Ramos (cell line): Measurements from ENCODE around the gene KIF12.
"Not testable (repeated sequence)": the region's sequence is repeated elsewhere in the genome, so short reads cannot be mapped to it uniquely, and the experiment has no call there.

Experiments
- in situ Hi-C: fragments of 300-500 bp; cut with MboI; formaldehyde crosslinking; loops from one replicate; pipeline ENCODE4 v1.14.3; 2022; ENCODE audit warnings: low sequenced_read_pairs; ENCODE audit not compliant: unreplicated experiment

Gene KIF12

DNA sequence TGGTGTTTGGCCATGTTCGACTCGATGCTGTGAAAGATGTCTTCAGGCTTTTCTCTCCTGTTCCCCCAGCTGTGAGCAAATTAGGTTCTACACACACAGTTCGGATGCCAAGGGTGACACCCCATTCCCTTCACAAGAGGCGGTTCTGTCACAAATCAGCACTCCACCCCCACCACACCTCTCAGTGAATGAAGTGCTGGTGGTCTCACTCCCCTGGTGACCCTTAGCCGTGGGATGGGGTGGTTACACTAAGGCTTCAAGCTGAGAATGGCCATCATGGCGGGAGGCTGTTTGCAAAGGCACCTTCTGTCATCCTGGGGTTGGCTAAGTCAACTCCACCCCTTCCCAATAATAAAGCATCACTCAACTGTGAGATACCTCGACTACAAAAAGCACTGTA is 47.4 kb downstream of the KIF12 start:
- in situ Hi-C loops, result no loop called here

DNA sequence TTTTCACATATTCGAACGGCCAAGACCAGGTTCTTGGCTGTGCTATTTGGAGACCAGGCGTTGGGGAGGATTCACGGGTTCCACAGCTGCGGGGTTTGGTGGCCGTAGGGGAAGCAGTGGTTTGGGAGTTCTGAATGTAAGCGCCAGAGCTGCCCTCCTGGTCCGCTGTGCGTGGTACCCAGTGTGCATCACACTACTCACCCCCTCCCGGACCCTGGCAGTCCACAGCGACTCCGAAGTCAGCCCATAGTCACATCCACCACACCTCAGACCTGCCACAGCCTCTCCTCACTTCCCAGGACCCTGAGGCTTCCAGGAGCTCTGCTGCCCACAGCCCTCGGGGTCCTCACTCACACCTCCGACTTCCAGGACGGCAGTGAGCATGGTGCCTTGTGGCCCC is 47.8 kb downstream of the KIF12 start:
- in situ Hi-C loops, result no loop called here

- in situ Hi-C loops, result no loop called here
These were observed 48.4 kb downstream of the KIF12 start for GRCh38 chr9:114050646-114051045.

GRCh38 chr9:114050226-114050568 is 48.9 kb downstream of the KIF12 start:
- in situ Hi-C loops, result no loop called here

DNA sequence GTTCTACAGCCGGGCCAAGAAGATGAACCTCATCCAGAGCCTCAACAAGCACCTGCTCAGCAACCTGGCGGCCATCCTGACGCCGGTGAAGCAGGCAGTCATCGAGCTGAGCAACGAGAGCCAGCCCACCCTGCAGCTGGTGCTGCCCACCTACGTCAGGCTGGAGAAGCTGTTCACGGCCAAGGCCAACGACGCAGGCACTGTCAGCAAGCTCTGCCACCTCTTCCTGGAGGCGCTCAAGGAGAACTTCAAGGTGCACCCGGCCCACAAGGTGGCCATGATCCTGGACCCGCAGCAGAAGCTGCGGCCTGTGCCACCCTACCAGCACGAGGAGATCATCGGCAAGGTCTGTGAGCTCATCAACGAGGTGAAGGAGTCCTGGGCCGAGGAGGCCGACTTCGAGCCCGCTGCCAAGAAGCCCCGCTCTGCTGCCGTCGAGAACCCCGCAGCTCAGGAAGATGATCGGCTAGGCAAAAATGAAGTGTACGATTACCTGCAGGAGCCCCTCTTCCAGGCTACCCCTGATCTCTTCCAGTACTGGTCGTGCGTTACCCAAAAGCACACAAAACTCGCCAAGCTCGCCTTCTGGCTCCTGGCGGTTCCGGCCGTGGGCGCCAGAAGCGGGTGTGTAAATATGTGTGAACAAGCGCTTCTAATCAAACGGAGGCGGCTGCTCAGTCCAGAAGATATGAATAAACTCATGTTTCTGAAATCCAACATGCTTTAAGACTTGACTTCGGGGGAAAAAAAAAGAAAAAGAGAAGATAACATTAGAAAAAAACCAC is 49.5 kb downstream of the KIF12 start:
- in situ Hi-C loops, result no loop called here

DNA sequence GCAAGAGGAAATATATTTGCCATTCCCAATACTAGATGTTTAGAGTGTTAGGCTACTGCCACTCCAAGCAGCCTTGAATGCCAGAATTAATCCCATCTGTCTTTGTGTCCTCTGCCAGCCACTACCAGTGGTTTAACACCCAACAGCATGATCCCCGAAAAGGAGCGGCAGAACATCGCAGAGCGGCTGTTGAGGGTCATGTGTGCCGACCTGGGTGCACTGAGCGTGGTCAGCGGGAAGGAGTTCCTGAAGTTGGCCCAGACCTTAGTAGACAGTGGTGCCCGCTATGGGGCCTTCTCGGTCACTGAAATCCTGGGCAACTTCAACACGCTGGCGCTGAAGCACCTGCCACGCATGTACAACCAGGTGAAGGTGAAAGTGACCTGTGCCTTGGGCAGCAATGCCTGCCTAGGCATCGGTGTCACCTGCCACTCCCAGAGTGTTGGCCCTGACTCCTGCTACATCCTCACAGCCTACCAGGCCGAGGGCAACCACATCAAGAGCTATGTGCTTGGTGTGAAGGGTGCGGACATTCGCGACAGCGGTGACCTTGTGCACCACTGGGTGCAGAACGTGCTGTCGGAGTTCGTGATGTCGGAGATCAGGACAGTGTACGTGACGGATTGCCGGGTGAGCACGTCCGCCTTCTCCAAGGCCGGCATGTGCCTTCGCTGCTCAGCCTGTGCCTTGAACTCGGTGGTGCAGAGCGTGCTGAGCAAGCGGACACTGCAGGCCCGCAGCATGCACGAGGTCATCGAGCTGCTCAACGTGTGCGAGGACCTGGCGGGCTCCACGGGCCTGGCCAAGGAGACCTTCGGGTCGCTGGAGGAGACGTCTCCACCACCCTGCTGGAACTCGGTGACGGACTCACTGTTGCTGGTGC is 50.3 kb downstream of the KIF12 start:
- in situ Hi-C loops, result no loop called here

GRCh38 chr9:114047717-114048116 is 51.4 kb downstream of the KIF12 start:
- in situ Hi-C loops, result no loop called here

DNA sequence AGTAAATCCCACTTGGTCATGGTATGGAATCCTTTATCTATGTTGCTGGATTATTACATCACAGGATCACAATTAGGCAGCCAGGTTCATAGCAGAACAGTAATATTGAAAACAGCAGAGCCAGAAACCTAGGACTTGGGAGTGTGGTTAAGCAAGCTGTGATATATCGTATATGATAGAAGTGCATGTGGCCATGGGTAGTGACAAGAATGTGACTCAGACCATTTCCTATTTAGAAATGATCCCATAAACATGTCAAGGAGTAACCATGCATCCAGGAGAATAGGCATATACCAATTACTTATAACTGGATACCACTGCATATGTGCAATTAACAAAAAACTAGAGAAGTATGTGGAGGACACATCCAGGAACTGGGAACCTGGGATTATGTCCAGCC is 52.2 kb downstream of the KIF12 start:
- in situ Hi-C loops, result no loop called here

DNA sequence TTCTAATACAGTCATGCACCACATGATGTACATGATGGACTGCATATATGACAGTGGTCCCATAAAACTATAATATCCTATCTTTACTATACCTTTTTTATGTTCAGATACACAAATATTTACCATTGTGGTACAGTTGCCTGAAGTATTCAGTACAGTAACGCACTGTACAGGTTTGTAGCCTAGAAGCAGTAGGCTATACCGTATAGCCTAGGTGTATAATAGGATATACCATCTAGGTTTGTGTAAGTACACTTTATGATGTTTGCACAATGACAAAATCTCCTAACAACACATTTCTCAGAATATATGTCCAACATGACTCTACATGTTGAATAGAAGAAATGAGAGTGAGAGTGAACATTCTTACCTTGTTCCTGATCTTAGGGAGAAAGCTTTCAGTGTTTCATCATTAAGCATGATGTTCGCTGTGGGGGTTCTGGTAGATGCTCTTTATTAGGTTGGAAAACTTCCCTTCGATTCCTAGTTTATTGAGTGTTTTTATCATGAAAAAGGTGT is 52.8 kb downstream of the KIF12 start:
- in situ Hi-C loops, result no loop called here

DNA sequence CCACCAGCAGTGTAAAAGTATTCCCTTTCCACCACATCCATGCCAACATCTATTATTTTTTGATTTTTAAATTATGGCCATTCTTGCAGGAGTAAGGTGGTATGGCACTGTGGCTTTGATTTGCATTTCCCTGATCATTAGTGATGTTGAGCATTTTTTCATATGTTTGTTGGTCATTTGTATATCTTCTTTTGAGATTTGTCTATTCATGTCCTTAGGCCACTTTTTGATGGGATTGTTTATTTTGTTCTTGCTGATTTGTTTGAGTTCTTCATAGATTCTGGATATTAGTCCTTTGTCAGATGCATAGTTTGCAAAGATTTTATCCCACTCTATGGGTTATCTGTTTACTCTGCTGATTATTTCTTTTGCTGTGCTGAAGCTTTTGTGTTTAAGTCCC is 55.4 kb downstream of the KIF12 start:
- in situ Hi-C loops, result not testable (repeated sequence)
